GM19467 (cell line): Measurements from ENCODE around the gene UBE3C.

Experiments
- ATAC-seq: cut with Tn5 transposase; IDR thresholded peaks from one replicate; pipeline ENCODE4 v1.9.1; 2021; ENCODE audit warnings: mild to moderate bottlenecking, moderate library complexity; ENCODE audit not compliant: unreplicated experiment

Gene UBE3C

GRCh38 chr7:157168571-157168970 lies 29.8 kb downstream of the UBE3C start:
- ATAC-seq, result no peak

GRCh38 chr7:157176771-157177170 lies 38.0 kb downstream of the UBE3C start:
- no peak for ATAC-seq

DNA sequence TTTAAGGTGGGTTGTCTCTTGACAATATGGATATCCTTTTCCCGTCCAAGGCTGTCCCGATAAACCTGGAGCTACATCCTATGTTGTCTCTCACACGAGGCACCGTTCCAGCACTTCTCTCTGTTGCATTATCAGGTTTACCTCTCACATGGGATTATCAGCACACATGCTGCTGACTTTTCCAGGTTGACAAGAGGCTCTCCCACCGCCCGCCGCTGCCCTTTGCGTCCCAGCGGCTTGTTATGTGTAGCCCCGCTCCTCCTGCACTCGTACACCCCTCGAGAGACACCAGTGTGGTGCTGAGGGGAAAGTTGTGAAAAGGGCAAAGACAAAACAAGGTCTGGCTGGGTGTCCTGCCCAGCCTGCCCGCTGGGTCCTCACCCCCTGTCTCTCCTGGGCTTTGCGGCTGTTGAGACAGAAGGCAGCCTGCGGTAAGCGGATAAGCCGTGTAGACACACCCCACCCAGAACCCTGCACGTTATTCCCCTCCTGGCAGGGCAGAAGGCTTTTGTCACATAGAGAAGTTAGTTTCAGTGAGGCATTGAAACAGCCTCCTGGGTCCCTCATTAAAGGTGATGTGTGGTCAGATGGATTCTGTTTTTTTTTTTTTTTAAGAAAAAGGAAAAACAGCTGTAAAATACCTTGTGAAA lies 38.7 kb downstream of the UBE3C start:
- ATAC-seq, result no peak

DNA sequence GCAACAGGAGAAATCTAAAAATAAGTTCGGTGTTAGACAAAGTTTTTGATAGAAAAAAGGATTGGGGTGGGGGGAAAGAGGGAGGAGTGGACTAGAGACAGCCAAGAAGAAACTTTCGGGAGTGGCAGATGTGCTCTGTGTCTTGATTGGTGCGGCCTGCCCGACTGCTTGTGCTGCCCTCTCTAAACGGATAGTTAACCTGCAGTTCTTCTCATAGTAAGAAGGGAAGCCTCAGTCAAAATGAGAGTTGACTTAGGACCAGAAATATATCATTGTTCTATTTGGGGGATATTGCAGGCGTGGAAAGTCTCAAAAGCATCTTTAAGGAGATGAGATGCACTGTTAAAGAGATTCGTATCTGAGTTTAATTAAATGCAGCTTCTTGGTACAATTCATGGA lies 39.3 kb downstream of the UBE3C start:
- ATAC-seq, result no peak

DNA sequence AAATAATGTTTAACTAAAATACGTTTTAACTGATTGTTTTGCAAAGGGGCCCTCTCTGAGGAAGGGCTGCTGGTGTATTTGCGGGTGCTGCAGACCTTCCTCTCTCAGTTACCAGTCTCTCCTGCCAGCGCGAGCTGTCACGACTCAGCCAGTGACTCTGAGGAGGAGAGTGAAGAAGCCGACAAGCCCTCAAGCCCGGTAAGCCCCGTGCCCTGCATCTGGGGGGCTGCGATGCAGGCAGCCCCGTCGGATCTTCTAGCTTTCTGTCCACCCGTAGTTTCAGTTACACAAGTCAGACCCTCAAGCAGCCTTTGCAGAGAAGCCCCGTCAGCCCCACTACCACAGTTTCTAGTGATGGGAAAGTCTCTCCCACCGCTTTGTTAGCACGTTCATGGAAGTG lies 45.1 kb downstream of the UBE3C start:
- ATAC-seq, result no peak

GRCh38 chr7:157188091-157188665 lies 49.5 kb downstream of the UBE3C start:
- ATAC-seq, result no peak

GRCh38 chr7:157189405-157189804 lies 50.7 kb downstream of the UBE3C start:
- no peak for ATAC-seq

GRCh38 chr7:157192861-157193260 lies 54.1 kb downstream of the UBE3C start:
- no peak for ATAC-seq

DNA sequence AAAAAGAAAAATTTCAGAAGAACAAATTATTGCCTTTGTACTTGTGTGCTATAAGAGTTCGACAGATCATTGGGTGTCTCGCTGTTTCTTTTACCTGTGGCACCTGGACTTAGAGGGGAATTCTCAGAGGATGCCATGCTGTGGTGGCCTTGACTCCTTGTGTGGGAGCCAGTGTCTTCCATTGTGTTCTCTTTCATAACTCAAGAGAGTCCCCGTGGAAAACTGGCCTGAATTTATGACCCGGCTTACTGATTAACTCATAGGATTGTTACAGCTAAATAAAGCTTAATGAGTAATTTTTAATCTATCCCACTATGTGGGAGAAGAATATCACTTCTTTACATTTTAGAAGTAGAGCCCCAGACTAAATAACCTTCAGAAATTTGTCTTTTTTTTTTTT lies 54.5 kb downstream of the UBE3C start:
- no peak for ATAC-seq

GRCh38 chr7:157194948-157195347 lies 56.2 kb downstream of the UBE3C start:
- ATAC-seq, result no peak

DNA sequence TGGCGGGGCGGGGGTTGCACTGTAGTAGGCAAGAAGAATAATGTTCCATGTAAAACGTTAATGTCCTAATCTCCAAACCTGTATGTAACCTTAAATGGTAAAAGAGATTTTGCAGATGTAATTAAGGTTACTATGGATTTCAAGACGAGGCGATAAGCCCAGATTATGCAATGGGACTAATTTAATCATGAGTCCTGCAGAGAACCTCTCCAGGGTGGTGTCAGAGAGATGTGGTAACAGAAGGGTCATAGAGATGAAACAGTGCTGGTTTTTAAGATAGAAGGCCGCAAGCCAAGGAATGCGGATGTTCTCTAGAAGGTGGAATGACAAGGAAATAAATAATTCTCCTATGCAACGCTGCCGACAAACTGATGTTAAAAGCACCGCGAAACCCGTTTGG lies 57.1 kb downstream of the UBE3C start:
- no peak for ATAC-seq

DNA sequence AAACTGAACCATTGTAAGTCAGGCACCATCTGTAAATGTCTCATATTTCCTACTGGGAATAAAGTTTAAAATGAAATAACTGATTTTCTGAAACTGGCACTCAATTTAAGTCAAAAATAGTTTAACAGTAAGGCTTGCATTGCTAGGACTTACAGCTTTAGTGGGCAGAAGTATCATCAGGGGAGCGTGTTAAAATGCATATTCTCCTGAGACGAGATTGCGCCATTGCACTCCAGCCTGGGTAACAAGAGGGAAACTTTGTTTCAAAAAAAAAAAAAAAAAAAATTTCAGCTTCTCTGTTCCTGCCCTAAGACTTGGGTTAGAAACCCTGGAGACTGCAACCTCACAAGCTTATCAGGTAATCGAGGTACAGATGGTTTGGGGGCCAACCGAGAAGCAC lies 65.4 kb downstream of the UBE3C start:
- ATAC-seq, result no peak

DNA sequence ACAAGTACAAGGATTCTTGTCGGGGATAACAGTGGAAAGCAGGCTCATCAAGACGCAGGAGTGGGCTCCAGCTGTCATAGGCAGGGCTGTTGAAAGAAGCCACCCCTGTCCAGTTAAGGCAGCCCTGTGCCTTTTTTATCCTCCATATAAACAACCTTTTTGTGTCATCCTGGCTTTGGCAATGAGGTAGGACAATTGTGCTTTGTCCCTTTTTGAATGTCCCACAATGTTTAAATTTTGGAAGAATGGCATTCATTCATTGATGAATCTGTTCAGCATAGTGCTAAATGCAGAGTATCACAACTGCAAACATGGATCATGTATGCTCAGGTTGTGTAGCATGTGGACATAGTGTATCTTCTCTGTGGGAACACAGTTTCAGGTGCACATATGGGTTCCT lies 66.7 kb downstream of the UBE3C start:
- no peak for ATAC-seq

- no peak for ATAC-seq
These were observed 70.1 kb downstream of the UBE3C start for GRCh38 chr7:157208571-157209413.

GRCh38 chr7:157210682-157211081 lies 72.0 kb downstream of the UBE3C start:
- ATAC-seq, result no peak

- ATAC-seq, result no peak
These were observed 73.0 kb downstream of the UBE3C start for GRCh38 chr7:157211690-157212089.

DNA sequence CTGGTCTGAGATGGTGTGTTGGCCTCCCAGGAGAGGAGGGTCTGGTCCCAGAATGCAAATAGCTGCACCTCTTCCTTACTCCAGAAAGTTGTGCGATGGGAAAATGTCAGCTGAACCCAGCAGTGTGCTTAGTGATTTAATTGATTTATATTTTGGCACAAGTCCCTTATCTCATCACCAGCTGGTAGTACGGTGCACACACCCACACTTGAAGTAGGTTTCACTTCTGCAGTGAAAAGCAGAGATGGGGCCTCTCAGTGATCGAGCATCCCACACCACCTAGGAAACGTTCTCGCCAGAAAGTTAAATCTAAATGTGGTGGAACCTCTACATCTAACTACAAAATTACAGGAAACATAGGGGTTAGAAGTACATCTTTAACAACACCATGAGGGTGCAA lies 80.4 kb downstream of the UBE3C start:
- ATAC-seq, result no peak

- no peak for ATAC-seq
These were observed 82.3 kb downstream of the UBE3C start for GRCh38 chr7:157220916-157221569.

DNA sequence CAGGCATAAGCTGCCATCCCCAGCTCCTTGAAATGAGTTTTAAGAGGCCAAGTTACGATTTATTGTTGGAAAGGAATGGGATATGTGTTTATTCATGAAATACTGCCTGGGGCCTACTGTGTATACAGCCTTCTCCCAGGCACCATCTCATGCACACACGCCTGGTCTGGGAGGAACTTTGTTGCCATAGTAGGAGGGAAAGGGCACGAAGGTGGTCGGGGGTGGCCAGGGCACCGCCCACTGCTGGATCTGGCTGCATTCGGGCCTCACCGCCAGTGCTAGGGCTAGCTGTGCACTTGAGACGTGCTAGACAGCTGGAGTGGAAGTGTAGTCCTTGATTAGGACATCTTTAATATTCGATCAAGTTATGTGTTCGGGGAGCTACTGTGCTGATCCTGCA lies 84.0 kb downstream of the UBE3C start:
- ATAC-seq, result no peak

DNA sequence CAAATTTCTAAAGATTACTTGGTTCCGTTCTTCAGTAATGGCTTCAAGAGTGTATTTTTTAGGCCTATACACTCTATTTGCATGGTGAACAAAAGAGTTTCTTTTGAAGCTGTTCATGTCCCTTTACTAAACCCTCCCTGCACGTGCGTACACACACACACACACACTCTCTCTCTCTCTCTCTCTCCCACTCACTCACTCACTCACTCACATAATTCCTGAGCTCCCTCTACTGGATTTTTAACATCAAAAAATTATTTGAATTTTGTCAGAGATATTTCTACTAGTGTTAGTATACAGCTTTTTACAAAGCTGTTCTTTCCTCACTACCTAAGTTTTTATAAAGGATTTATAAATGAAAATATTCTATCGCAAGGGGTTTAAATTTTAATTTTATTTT lies 85.9 kb downstream of the UBE3C start:
- ATAC-seq, result no peak

DNA sequence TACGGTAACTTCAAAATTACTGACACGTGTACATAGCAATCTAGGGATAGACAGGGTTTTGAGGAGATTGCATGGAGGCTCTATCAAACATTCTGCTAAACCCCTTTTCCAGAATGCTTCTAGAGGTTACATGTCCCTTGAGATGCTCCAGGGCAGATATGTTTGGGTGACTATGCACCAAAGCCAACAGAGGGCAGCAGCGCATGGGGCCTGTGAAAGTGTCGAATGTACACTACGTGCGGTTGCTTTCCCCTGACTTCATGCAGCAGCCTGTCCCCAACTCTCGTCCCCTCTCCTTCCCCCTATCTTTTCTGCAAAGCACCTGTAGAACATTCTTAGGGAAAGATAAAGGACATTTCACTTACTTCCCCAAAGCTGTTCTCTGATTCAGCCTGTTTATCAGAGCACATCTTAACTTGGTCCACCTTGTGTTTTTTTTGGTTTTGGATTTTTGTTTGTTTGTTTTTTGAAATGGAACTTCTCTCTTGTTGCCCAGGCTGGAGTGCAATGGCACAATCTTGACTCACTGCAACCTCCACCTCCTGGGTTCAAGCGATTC lies 90.2 kb downstream of the UBE3C start:
- ATAC-seq, result no peak
